Spleen (tissue), 7 donors: ENCODE results near the gene COBLL1.

Experiments
- CTCF ChIP-seq, 11 experiments: fragments of 200-600 bp in 7 of 11; fragments of 450-650 bp in 4 of 11; sonication (generic) in 4 of 11; IDR thresholded peaks in 8 of 11; conservative IDR thresholded peaks in 3 of 11; 1 replicate in 7 of 11; 2 replicates in 4 of 11; pipeline versions ENCODE4 v1.4.0 to v1.8.0; 2016 to 2021; ENCODE audit warnings: antibody characterized with exemption in 11 of 11, inconsistent platforms in 4 of 11, mild to moderate bottlenecking in 1 of 11
- POLR2A ChIP-seq, 3 donors: fragments of 450-650 bp; IDR thresholded peaks; one replicate each; pipeline ENCODE4 v1.5.1; 2017; ENCODE audit warnings: antibody characterized with exemption in 3 of 3, mild to moderate bottlenecking in 1 of 3
- POLR2AphosphoS5 ChIP-seq, 3 donors: sonication (generic); formaldehyde crosslinking; IDR thresholded peaks; one replicate each; pipeline ENCODE4 v1.5.1; 2017; ENCODE audit warnings: antibody characterized with exemption in 3 of 3
- donor health status: DM: no; HTN: no; CAD: no; lungs with moderate emphysema.
- donor health status: DM: no; HTN: no; CAD: no.
- donor health status: DM: no; HTN: no; CAD: no.

- TF ChIP-seq CTCF (IDR thresholded peaks at IDR 0.05 in 8 of 11, conservative IDR thresholded peaks at IDR 0.05 in 3 of 11) (no peak), POLR2A (IDR thresholded peaks at IDR 0.05) (no peak), POLR2AphosphoS5 (IDR thresholded peaks at IDR 0.05) (no peak)
Measured at GRCh38 chr2:164810843-164811242, 30.8 kb downstream of the COBLL1 start.
